Endothelial cell of umbilical vein (primary cell): Measurements from ENCODE around the gene TRMT2B. TPM values are rescaled to one million over a fixed set of nuclear protein-coding genes. Genes with fewer than 3 reads are reported as not detected.

ENCODE experiments used
- BruUV-seq: library from RNA; stranded (reverse); fragments of 400-500 nt; replicated peaks from 2 replicates; lab custom pipeline; 2021; lab: Mats Ljungman, UMichigan
- CTCF ChIA-PET: fragments of 300-600, 350-600 bp; sonication (Branson Sonifier 250); formaldehyde crosslinking; loops from one replicate; lab custom pipeline; 2021; ENCODE audit warnings: antibody characterized with exemption, inconsistent platforms; lab: Charles Lee
- POLR2A ChIA-PET: fragments of 300-600, 350-600 bp; sonication (Branson Sonifier 250); formaldehyde crosslinking; loops from one replicate; lab custom pipeline; 2021; ENCODE audit warnings: antibody characterized with exemption, inconsistent platforms; lab: Charles Lee
- DNase-seq: peaks from one replicate; pipeline ENCODE4 v3.0.0-alpha.2; 2011; ENCODE audit warnings: low read depth, low spot score
- FAIRE-seq: peaks from 2 replicates; lab custom pipeline; 2011; peaks lifted over from hg19 to GRCh38; lab: Jason Lieb, UNC
- H2AFZ ChIP-seq: 2 replicates; pipeline ENCODE4 v1.6.0; 2012; ENCODE audit warnings: low read depth, low read length, control low read depth, inconsistent platforms
- H3K27ac ChIP-seq: 2 replicates; pipeline ENCODE4 v1.5.1; 2011; ENCODE audit warnings: low read depth, mild to moderate bottlenecking, control low read depth, low read length, moderate library complexity; ENCODE audit not compliant: insufficient read depth
- H3K27me3 ChIP-seq, 2 experiments: 2 replicates each; pipeline versions ENCODE4 v1.6.0 to v1.6.1; 2011; ENCODE audit warnings: low read length in 2 of 2, mixed read lengths in 1 of 2; ENCODE audit not compliant: control insufficient read depth in 2 of 2, insufficient read depth in 2 of 2
- H3K36me3 ChIP-seq, 2 experiments: 2 replicates in 1 of 2; 3 replicates in 1 of 2; pipeline ENCODE4 v1.5.1; 2011; ENCODE audit warnings: low read length in 2 of 2, mild to moderate bottlenecking in 1 of 2, moderate library complexity in 1 of 2; ENCODE audit not compliant: control insufficient read depth in 2 of 2, insufficient read depth in 2 of 2; ENCODE audit errors: extremely low read depth in 1 of 2
- H3K4me1 ChIP-seq: 3 replicates; pipeline ENCODE4 v1.5.1; 2011; ENCODE audit warnings: mild to moderate bottlenecking, low read length; ENCODE audit not compliant: control insufficient read depth, insufficient read depth; ENCODE audit errors: extremely low read depth
- H3K4me2 ChIP-seq: 2 replicates; pipeline ENCODE4 v1.6.1; 2011; ENCODE audit warnings: low read length, control low read depth, mixed read lengths; ENCODE audit not compliant: insufficient read depth
- H3K4me3 ChIP-seq, 3 experiments: fragments of 200-600 bp in 1 of 3; sonication (generic), shearing (Covaris generic) in 1 of 3; replicated peaks in 1 of 3; 2 replicates each; pipeline ENCODE4 v1.5.1; 2011 to 2016; ENCODE audit warnings: control low read depth in 3 of 3, low read length in 3 of 3, mild to moderate bottlenecking in 2 of 3, inconsistent platforms in 1 of 3, low read depth in 1 of 3, moderate library complexity in 1 of 3; ENCODE audit not compliant: insufficient read depth in 1 of 3
- H3K79me2 ChIP-seq: 2 replicates; pipeline ENCODE4 v1.6.0; 2012; ENCODE audit warnings: low read length, inconsistent platforms; ENCODE audit not compliant: control insufficient read depth, insufficient read depth
- H3K9ac ChIP-seq: replicated peaks from 2 replicates; pipeline ENCODE3; 2011; ENCODE audit warnings: low read length, control low read depth; ENCODE audit not compliant: insufficient read depth; ENCODE audit errors: extremely low read depth
- H3K9me1 ChIP-seq: replicated peaks from 3 replicates; pipeline ENCODE4 v1.6.0; 2011; ENCODE audit warnings: mild to moderate bottlenecking, low read length; ENCODE audit not compliant: control insufficient read depth, insufficient read depth; ENCODE audit errors: extremely low read depth
- H3K9me3 ChIP-seq: replicated peaks from 2 replicates; pipeline ENCODE4 v1.5.1; 2012; ENCODE audit warnings: low read length, inconsistent platforms; ENCODE audit not compliant: control insufficient read depth, insufficient read depth
- H4K20me1 ChIP-seq: replicated peaks from 2 replicates; pipeline ENCODE3; 2011; ENCODE audit warnings: mild to moderate bottlenecking, low read length; ENCODE audit not compliant: control insufficient read depth, insufficient read depth; ENCODE audit errors: extremely low read depth
- FOS ChIP-seq: IDR thresholded peaks from 2 replicates; pipeline ENCODE4 v1.6.1; 2011; ENCODE audit warnings: mild to moderate bottlenecking, low read length, moderate library complexity, borderline replicate concordance; ENCODE audit not compliant: insufficient read depth
- GATA2 ChIP-seq: IDR thresholded peaks from 2 replicates; pipeline ENCODE4 v1.7.0; 2011; ENCODE audit warnings: low read depth, mild to moderate bottlenecking, moderate library complexity, mixed read lengths, low read length; ENCODE audit not compliant: insufficient read length, insufficient read depth
- POLR2A ChIP-seq: IDR thresholded peaks from 2 replicates; pipeline ENCODE4 v1.6.1; 2012; ENCODE audit warnings: low read depth, mild to moderate bottlenecking, control low read depth, low read length
- POLR2AphosphoS5 ChIP-seq: IDR thresholded peaks from 2 replicates; pipeline ENCODE4 v1.6.1; 2012; ENCODE audit warnings: low read depth, mild to moderate bottlenecking, control low read depth, low read length, moderate library complexity; ENCODE audit not compliant: insufficient read depth
- dilution Hi-C: fragments of 300-500 bp; cut with MboI; formaldehyde crosslinking; loops from one replicate; pipeline ENCODE4 v1.15.0; 2019; ENCODE audit warnings: low sequenced_read_pairs; ENCODE audit not compliant: extremely low pct_ligation_motif_present
- intact Hi-C: fragments of 100-400 bp; cut with micrococcal nuclease; formaldehyde crosslinking; loops from one replicate; pipeline ENCODE4 v1.10.0; 2022
- polyA plus RNA-seq, 4 experiments: library from polyadenylated mRNA; depleted of rRNA in 3 of 4; stranded (reverse) in 3 of 4; unstranded in 1 of 4; fragments of >200 nt; gene quantifications; 2 replicates each; pipeline versions ENCODE4 v1.2.1 to v1.2.3, GENCODE V29; 2011 to 2012; ENCODE audit warnings: missing spikeins in 1 of 4
- total RNA-seq: library from RNA; stranded (reverse); gene quantifications from 2 replicates; pipeline ENCODE4 v1.2.3, GENCODE V29; 2021

Gene TRMT2B
- total and polyA plus RNA-seq, 2 donors (not counting 3 experiments of a cell fraction or from before 2014, with no cell fraction given), result 18.3 to 21.3 TPM

GRCh38 chrX:100999451-100999850 lies 52.5 kb downstream of the TRMT2B start:
- Histone ChIP-seq H3K9ac (no peak overlapping the region), H3K4me1 (peaks cover 14% of the 10 kb centered on the region), H4K20me1 (no peaks in the 10 kb centered on the region), H3K9me1 (no peaks in the 10 kb centered on the region), H3K27ac (no peak overlapping the region), H3K9me3 (no peaks in the 10 kb centered on the region), H2AFZ (no peak overlapping the region), H3K4me3 (no peak overlapping the region), H3K27me3 (no peaks in the 10 kb centered on the region), H3K36me3 (peaks cover 0 to 3% of the 10 kb centered on the region in 2 experiments), H3K79me2 (no peaks in the 10 kb centered on the region), H3K4me2 (no peak overlapping the region)
- FAIRE-seq (no peak), DNase-seq (no peak)
- no peak for TF ChIP-seq GATA2
- intact Hi-C loops (no loop called here), dilution Hi-C loops (no loop called here)
- ChIA-PET CTCF (no interaction called here), POLR2A (no interaction called here)
- BruUV-seq, result no TSS peak

DNA sequence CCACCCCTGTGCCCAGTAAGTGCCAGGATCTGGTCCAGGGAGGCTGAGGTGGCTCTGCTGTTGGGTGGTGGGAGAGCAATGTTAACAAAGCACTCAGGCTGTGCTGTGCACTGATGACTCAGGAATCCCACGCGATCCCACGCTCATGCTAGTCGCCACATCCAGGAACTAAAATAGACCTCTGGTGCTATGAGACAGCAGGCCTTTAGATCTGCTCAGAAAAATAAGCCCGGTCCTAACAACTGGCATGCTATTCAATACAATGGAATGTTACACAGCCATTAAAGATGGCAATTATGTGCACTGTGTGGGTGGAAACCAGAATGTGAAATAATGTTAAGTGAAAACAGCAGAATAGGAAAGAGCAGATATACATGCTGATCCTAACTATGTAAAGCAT lies 56.4 kb downstream of the TRMT2B start:
- Histone ChIP-seq H3K27me3 (no peaks in the 10 kb centered on the region), H3K9ac (no peak overlapping the region), H3K79me2 (no peaks in the 10 kb centered on the region), H4K20me1 (no peaks in the 10 kb centered on the region), H3K9me1 (no peaks in the 10 kb centered on the region), H3K9me3 (no peaks in the 10 kb centered on the region), H2AFZ (no peak overlapping the region), H3K27ac (peak overlapping the region; percentile 4), H3K4me3 (no peak overlapping the region), H3K4me2 (no peak overlapping the region), H3K4me1 (peaks cover 20% of the 10 kb centered on the region), H3K36me3 (peaks cover 0 to 3% of the 10 kb centered on the region in 2 experiments)
- CTCF ChIA-PET, result no interaction called here
- TF ChIP-seq POLR2A (no peak), POLR2AphosphoS5 (no peak), FOS (peak; percentile 21)
- dilution Hi-C loops, result no loop called here
- POLR2A ChIA-PET, result no interaction called here
- no TSS peak for BruUV-seq
- intact Hi-C loops, result loop anchor here (2.0 kb wide), 1 partner anchor 23 kb away; no protein-coding TSS in a partner anchor
- peak; percentile 37 for DNase-seq
- peak; percentile 78 for FAIRE-seq
